Lower leg skin (tissue), 4 donors: ENCODE data around the gene PPP1R27. TPM values are rescaled to one million over a fixed set of nuclear protein-coding genes. Genes with fewer than 3 reads are reported as not detected.

Experiments
- DNase-seq, 2 donors: peaks; one replicate each; pipeline ENCODE4 v3.0.0-alpha.2; 2019; ENCODE audit warnings: low spot score in 2 of 2
- H3K4me3 ChIP-seq: fragments of 200-600 bp; sonication (generic); 2 replicates; pipeline ENCODE4 v1.5.1; 2017; ENCODE audit warnings: mild to moderate bottlenecking, low read depth; ENCODE audit not compliant: poor library complexity, severe bottlenecking
- POLR2A ChIP-seq, 2 donors: fragments of 450-650 bp; IDR thresholded peaks; one replicate each; pipeline ENCODE4 v1.6.1; 2016 to 2017; ENCODE audit warnings: antibody characterized with exemption in 2 of 2, mild to moderate bottlenecking in 1 of 2, moderate library complexity in 1 of 2
- WGBS, 2 donors: methylation state at CpG; one replicate each; pipeline ENCODE4 v1.1.5; 2018; 5-methylcytosine and 5-hydroxymethylcytosine counted together
- intact Hi-C: fragments of 100-400 bp; cut with DNase I; formaldehyde crosslinking; loops from one replicate; pipeline ENCODE4 v1.15.0; 2023; ENCODE audit warnings: low total_unique reads
- total RNA-seq, 4 donors: library from RNA; depleted of rRNA; stranded (reverse); fragments of >200 nt; gene quantifications; one replicate each; pipeline ENCODE4 v1.1.0, GENCODE V29; 2016
- TF ChIP-seq, protein P1 (sequence below), 3 donors: fragments of 450-650 bp; IDR thresholded peaks; one replicate each; pipeline ENCODE4 v1.5.1; 2016; ENCODE audit warnings: antibody characterized with exemption in 3 of 3, mild to moderate bottlenecking in 3 of 3, moderate library complexity in 2 of 3

PPP1R27 gene
- total RNA-seq, 4 donors from 2014 or later, result 0.36 TPM; not detected in 3

DNA sequence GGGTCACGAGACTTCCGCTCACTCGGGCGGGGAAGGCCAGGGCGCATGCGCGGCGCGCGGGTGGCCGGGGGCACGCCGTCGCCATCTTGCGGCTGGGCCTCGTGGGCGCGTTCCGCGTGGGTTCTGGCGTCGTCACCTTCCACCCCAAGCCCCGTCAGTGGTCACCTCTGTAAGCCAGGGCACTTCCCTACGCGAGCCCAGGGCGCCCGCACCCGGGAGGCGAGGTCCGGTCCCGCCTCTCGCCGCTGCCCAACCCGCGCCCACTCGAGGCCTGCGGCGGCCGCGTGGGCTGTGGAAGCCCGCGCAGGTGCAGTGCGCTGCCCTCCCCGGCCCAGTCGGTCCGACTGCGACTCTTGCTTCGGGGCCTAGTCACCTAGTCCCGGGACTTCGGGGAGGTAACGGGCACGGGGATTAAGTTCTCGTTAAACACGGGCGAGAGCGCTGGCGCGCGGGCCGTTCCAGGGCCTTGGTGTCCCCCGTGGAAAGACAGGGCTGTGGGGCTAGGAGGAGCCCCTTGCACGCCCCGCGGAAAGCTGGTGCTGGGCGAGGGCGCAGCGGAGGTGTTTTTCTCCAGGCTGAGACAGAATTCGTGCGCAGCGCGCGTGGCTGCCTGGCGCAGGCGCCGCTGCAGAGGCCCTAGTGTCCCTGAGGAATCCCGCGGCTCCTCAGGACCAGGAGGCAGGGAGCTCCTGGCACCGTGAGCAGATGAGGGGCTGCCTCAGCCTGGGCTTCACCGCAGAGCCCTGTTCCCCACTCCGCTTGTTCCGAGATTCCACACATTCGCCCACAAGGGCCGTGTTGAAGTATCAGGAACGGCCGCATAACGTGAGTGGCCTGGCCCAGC is 36.8 kb upstream of the PPP1R27 start:
- TF ChIP-seq, protein P1, sequence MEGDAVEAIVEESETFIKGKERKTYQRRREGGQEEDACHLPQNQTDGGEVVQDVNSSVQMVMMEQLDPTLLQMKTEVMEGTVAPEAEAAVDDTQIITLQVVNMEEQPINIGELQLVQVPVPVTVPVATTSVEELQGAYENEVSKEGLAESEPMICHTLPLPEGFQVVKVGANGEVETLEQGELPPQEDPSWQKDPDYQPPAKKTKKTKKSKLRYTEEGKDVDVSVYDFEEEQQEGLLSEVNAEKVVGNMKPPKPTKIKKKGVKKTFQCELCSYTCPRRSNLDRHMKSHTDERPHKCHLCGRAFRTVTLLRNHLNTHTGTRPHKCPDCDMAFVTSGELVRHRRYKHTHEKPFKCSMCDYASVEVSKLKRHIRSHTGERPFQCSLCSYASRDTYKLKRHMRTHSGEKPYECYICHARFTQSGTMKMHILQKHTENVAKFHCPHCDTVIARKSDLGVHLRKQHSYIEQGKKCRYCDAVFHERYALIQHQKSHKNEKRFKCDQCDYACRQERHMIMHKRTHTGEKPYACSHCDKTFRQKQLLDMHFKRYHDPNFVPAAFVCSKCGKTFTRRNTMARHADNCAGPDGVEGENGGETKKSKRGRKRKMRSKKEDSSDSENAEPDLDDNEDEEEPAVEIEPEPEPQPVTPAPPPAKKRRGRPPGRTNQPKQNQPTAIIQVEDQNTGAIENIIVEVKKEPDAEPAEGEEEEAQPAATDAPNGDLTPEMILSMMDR (IDR thresholded peaks at IDR 0.05), result peak in 1 of 3 donors; percentile 76
- TF ChIP-seq POLR2A (IDR thresholded peaks at IDR 0.05), result peak in 1 of 2 donors; percentile 92
- WGBS, 2 donors, result 0% methylated on average over 39 to 53 of the region's 86 CpGs
- peak overlapping the region; percentile 86 for H3K4me3 ChIP-seq
- DNase-seq, result peak; percentile 92 to 99
- intact Hi-C loops, result no loop called here

DNA sequence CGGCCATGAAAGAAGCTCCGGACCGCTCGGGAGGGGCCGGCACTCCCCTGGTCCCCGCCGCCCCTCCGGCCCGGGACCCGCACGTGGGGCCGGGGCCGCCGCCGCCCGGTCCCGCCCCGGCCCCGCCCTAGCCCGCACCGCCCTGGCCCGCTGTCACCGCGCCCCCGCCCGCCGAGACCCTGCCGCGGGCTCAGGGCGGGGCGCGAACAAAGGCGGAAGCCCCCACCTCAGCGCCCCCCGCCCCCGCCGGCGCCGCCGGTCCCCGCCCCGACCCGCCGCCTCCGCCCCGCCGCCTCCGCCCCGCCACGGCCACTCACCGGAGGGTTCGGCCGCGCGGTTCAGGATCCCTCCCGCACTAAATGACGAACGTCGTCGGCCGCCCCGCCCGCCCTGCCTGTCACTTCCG is 36.1 kb upstream of the PPP1R27 start, which contains the start of gene ARHGDIA:
Gene ARHGDIA (minus strand): TSS at position 357 of the 406 bp plus-strand sequence. CDS start 1,407 bp downstream, outside the sequence.
- no peak for DNase-seq
- no CpG with 5 or more reads among the region's 64 CpGs for WGBS, 2 donors
- H3K4me3 ChIP-seq, result peak within 1 kb of the TSS; percentile 86
- TF ChIP-seq, protein P1 (IDR thresholded peaks at IDR 0.05), result no peak
- no peak for TF ChIP-seq POLR2A (IDR thresholded peaks at IDR 0.05)
- intact Hi-C loops, result no loop called here

DNA sequence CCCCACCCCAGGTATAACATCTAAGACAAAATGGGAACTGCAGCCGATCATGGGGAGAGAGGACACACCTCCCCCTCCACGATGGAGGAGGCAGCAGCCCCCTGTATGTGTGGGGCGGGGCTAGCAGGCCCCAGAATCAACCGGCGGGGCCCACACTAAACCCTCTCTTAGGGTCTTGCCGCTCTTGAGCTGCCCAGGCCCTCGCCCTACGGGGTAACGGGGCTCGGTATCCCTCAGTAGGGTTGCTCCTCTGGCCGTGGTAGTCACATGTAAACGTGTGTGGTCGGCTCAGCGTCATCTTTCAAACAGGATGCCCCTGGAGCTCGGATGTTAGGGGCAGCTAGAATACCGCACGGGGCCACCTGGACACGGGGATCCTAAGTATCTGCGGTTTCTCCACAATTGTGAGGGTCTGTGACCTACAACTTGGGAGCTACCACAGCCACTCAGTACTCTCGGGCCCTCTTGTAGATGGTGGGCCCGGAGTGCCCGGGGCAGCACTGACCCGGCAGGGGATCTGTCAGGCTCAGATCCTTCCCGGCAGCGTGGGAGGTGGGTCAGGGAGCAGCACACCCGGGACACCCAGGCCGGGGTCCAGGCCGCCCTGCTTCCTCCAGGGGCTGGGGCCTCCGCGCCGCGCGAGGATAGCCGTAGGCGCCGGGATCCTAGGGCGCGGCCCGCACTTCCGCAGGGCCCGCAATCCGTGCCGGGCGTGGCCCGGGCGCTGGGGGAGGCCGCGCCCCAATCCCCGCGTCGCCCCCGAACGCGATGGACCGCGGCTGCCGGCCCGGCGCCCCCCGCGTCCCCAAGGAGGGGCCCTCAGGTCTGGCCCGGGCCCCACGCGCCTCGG is 35.5 kb upstream of the PPP1R27 start:
- intact Hi-C loops, result no loop called here
- TF ChIP-seq, protein P1 (IDR thresholded peaks at IDR 0.05), result no peak
- TF ChIP-seq POLR2A (IDR thresholded peaks at IDR 0.05), result no peak
- peak overlapping the region; percentile 56 for H3K4me3 ChIP-seq
- WGBS, 2 donors, result 4 to 6% methylated on average over 21 to 27 of the region's 65 CpGs
- peak in 1 of 2 donors; percentile 90 for DNase-seq

DNA sequence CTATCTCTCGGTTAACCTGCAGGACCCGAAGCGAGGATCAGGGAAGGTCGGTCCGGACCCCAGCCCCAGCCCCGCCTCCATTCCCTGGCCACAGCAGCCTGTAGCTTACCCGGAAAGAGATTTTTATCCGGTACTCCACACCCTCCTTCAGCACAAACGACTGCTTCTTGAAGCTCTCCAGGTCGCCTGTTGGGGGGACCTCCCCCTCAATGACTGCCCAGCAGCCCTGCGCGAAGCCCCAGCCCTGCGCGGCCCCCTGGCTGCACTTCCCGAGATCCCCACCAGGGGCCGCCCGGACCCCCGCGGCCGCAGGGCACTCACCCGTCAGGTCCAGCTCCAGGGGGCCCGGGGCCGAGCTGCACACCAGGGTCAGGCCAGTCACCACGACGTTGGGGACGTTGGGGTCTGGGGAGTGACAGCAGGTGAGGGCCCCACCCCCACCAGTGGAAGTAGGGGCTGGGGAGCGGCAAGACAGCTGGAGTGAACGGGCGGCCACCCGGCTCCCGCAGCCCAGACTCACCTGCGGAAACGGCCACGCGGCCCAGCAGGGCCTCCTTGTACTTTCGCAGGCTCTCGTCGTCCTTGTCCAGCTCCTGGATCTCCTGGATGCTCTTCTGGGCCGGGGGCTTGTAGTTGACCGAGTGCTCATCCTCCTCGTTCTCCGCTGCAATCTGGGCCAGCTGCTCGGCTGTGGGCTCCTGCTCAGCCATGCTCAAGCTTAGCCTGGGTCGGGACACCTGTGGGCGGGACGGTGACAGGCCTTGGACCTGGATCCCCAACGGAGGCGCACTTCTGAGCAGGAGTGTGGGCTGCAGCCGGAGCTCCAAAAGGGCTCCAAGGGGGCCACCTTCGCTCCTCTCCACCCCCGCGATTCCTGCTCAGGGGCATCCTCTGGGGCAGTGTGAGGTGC is 34.6 kb upstream of the PPP1R27 start:
- TF ChIP-seq POLR2A (IDR thresholded peaks at IDR 0.05), result no peak
- TF ChIP-seq, protein P1 (IDR thresholded peaks at IDR 0.05), result peak in 1 of 3 donors; percentile 41
- intact Hi-C loops, result no loop called here
- DNase-seq, result no peak
- H3K4me3 ChIP-seq, result no peak overlapping the region
- 55 to 60% methylated on average over 25 to 42 of the region's 52 CpGs for WGBS, 2 donors

DNA sequence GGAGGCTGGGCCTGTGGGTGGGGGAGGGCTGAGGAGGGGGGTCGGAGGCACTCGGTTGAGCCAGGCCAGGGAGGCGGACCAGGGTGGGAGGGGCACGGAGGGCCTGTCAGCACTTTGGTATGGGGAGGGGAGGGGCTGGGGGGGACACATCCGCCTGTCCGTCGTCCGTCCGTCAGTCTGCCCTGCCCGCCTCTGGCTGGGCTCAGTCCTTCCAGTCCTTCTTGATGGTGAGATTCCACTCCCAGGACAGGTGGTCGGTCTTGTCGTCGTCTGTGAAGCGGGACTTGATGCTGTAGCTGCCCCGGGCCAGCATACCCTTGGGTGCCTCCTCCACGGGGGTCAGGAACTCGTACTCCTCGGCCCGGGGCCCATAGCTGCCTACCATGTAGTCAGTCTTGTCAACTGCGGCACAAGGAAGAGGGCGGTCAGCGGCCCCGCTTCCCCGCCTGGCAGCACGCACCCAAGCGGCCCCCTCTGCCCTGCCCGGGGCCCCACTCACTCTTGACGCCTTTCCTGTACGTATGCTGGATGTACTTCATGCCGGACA is 33.9 kb upstream of the PPP1R27 start:
- TF ChIP-seq, protein P1 (IDR thresholded peaks at IDR 0.05), result no peak
- TF ChIP-seq POLR2A (IDR thresholded peaks at IDR 0.05), result no peak
- DNase-seq, result no peak
- intact Hi-C loops, result no loop called here
- 74 to 76% methylated on average over 23 to 26 of the region's 30 CpGs for WGBS, 2 donors
- no peak overlapping the region for H3K4me3 ChIP-seq
